HT1080 (cell line): ENCODE results near the gene TSACC. TPM values are rescaled to one million over a fixed set of nuclear protein-coding genes. Genes with fewer than 3 reads are reported as not detected.
A peak's percentile ranks its signal among the peaks of the same experiment; 100 is the strongest.
"Not testable (repeated sequence)": the region's sequence is repeated elsewhere in the genome, so short reads cannot be mapped to it uniquely, and the experiment has no call there.

Experiments
- DNase-seq: peaks from one replicate; pipeline ENCODE4 v3.0.0-alpha.2; 2015; ENCODE audit warnings: low read depth
- total RNA-seq: library from RNA; depleted of rRNA; stranded (reverse); fragments of >200 nt; shearing (Covaris generic); gene quantifications from 2 replicates; pipeline ENCODE4 v1.2.3, GENCODE V29; 2014

Gene TSACC
- total RNA-seq, 1 experiment from 2014 or later, result 0.87 TPM

DNA sequence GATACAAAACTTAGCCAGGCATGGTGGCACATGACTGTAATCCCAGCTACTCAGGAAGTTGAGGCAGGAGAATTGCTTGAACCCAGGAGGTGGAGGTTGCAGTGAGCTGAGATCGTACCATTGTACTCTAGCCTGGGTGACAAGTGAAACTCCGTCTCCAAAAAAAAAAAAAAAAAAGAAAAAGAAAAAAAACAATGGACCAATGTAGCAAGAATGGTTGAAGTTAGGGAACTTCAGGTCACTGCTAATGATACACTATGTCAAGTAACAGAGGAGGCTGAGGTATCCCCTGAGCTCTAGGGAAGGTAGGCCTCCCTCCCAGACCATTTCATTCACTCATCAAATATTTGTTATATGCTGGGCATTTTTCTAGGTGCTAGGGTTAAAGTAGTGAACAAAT is 7.7 kb downstream of the TSACC start:
- not testable (repeated sequence) for DNase-seq

DNA sequence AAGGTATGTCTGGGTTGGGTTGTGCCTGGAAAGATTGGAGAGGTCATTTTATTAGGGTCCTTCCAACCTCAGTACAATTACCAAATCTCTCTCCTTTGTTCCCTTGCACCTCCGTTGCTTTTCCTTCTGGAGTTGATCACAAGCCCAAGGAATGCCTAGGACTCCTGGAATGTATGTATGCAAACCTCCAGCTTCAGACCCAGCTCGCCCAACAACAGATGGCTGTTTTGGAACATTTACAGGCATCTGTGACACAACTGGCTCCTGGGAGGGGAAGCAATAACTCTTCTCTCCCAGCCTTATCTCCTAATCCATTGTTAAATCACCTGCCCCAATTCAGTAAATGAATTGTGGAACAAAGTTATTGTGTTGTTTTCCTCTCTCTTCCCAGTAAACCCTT is 8.3 kb downstream of the TSACC start:
- no peak for DNase-seq

DNA sequence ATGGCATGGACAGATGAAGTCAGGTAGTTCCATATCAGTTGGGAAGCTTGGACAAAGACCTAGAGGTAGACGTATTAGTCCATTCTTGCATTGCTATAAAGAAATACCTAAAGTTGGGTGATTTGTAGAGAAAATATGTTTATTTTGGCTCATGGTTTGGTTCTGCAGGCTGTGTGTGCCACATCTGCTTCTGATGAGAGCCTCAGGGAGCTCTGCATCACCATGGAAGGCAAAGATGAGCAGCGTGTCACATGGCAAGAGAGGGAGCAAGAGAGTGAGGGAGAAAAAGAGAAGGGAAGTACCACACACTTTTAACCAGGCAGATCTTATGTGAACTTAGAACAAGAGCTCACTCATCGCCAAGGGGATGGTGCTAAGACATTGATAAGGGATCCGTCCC is 9.0 kb downstream of the TSACC start:
- no peak for DNase-seq

DNA sequence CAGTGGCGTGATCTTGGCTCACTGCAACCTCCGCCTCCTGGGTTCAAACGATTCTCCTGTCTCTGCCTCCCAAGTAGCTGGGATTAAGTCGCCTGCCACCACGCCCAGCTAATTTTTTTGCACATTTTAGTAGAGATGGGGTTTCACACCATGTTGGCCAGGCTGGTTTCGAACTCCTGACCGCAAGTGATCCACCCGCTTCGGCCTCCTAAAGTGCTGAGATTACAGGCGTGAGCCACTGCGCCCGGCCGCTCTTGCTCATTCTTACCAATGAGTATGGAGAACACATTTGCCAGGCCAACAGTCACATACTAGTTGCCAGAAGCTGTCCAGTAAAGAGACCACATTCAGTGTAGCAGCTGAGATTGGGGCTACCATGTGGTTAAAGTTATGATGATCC is 14.2 kb downstream of the TSACC start:
- not testable (repeated sequence) for DNase-seq

DNA sequence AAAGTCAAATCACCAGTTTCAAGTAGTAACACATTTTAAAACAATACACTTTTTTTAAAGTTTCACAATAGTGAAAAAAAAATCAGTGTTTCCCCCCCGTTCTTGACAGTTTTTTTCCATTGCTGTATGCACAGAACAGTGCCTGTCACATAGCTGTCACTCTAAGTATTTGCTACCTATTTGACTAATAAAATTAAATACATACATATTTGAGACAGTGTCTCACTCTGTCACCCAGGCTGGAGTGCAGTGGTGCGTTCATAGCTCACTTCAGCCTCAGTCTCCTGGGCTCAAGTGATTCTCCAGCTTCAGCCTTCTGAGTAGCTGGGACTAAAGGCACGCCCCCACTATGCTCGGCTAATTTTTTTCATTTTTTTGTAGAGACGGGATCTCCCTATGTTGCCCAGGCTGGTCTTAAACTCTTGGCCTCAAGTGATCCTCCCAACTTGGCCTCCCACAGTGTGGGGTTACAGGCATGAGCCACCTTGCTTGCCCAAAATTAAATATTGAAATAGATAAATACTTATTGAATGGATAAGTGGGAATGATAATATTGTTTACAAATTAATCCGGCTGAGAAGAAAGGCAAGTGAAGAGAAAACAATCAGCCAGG is 18.0 kb downstream of the TSACC start:
- no peak for DNase-seq

DNA sequence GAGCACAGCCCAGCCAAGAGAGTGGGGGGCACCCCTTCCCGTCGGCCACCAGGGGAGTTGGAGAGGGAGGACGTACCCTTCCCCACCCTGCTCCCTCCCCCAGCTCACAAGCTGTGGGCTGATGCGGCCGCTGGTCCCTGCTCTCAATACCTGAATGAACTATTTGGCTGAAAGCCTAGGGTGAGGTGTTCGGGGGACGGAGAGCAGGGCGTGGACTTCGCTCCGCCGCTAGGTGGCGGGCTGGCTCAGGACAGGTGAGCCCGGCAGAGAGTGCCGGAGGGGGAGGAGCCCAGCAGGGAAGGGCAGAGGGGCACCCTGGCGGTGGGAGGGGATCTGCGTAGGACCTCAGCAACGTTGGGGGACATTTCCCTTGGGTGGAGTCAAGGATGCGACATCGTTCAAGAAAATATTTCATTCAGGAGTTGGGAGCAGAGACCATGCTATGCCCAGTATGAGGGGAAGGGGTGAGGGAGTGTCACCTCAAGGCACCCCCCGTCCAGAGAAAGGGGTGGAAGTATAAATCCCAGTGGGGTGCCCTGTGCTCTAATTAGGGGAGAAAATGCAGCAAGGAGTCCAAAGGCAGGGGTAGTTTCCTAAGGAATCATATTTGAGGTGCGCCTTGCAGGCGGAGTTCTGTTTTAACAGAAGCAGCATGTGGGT is 18.7 kb downstream of the TSACC start:
- peak; percentile 26 for DNase-seq

DNA sequence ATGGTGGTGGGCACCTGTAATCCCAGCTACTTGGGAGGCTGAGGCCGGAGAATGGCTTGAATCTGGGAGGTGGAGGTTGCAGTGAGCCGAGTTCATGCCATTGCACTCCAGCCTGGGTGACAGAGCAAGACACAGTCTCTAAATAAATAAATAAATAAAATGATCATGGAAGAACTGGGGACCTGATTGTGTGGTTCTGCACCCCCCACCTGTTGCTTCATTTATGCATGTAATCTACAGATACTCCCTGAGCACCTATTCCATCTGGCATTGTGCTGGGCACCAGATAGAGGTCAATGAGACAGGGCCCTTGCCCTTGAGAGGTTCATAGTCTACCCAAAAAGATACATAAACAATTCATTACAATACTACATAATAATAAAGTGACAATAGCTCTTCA is 19.7 kb downstream of the TSACC start:
- DNase-seq, result no peak

DNA sequence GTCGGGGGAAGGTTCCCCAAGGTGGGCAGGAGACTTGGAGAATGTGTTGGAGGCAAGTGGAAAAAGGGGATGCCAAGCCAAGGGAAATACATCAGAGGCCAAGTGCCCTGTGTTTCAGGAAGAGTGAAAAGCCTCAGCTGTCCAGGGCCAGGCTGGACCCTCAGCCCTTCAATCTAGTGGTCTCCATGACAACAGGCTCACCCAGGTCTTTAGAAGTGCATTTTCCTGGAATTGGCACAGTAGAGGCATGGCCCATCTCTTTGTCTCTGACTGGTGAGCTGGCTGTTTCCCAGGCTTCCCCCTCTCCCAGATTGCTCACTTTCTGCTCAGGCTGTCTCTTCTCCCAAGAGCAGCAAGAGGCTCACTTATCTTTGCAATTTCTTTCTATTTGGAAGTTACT is 20.3 kb downstream of the TSACC start:
- no peak for DNase-seq

DNA sequence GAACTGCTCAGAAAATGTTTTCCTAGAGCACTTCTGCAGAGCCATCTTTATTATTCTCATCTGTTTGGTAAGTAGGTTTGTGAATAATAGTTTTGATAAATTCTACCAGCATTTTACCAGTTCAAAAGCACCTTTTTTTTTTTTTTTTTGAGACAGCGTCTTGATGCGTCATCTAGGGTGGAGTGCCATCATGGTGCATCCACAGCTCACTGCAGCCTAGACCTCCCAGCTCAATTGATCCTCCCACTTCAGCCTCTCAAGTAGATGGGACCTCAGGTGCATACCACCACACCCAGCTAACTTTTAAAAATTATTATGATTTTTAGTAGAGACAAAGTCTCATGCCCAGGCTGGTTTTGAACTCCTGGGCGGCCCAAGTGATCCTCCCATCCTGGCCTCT is 20.9 kb downstream of the TSACC start:
- DNase-seq, result peak; percentile 36

DNA sequence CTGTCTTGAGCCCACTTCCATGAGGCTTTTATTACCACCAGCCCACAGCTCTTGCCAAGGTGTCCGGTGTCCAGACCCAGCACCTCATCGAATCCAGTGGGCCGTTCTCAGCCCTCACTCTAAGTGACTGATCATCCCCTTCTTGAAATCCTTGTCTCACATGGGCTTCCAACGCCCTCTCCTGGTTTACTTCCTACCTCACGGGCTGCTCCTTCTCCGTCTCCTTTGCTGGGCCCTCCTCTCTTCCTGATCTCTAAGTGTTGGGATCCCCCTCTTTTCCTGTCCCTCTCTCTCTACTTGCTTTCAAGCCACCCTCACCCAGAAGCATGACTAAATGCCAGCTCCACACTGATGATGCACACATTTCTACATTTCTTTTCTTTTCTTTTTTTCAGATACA is 21.6 kb downstream of the TSACC start:
- DNase-seq, result no peak

DNA sequence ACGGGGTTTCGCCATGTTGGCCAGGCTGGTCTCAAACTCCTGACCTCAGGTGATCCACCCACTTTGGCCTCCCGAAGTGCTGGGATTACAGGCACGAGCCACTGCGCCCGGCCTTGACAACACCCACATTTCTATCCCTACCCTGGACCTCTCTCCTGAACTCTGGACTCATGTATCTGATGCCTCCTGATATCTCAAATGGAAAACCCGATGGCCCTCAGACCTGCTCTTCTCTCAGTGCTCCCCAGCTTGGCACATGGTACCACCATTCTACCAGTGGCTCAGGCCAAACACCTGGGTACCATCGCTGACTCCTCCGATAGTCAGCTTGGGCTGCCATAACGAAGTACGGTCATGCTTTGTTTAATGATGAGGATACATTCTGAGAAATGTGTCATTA is 22.2 kb downstream of the TSACC start:
- no peak for DNase-seq

DNA sequence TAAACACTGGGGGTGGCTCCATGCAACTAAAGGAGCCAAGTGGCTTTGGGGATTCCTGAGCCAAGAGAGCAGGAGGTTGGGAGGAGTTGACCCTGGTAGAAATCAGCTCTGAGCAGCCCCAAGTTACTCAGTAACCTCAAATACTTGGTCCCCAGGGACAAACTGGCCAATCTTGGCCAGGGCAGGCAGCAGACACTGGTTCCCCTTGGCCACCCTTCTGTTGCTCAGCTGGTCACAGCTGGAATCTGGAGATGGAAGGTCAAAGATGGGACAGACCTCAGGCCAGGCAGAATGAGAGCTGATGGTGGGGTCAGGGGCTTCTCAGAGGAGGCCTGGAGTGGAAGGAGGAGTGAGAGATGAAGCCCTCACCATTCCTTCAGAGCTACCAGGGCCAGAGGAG is 27.4 kb downstream of the TSACC start:
- no peak for DNase-seq

DNA sequence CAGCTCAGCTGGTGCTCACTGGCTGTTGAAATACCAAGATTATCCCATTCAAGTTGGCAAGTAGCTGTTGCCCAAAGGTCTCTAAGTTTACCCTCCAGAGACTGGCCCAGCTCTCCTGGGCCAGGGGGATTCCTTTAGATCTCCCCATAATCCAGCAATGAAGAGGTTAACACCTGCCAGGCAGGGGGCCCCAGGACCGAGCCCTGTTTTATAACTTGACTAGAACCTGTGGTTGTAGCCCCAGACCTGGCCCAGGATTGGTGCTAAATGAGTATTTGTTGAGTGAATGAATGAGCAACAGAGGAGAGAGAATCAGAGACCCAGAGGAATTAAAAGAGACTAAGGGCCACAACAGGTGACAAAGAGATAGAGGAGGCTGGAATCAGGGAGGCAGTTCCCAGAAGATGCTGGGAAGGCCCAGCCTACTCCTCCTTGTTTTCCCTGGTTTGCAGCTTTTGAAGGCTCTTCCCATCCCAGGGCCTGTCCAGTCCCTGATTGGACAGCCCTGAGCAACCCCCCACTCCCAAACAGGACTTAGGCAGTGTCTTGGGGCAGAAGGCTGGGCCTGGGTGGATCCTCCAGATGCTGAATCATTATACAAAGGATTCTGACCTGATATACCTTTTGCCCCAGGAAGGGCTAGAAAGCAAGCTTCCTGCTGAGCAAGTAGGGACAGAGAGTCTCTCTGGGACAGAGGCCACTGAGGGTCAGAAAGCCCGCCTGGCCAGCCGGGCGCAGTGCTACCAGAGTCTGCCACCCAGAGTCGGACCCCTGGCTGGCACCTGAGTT is 28.2 kb downstream of the TSACC start:
- DNase-seq, result no peak

DNA sequence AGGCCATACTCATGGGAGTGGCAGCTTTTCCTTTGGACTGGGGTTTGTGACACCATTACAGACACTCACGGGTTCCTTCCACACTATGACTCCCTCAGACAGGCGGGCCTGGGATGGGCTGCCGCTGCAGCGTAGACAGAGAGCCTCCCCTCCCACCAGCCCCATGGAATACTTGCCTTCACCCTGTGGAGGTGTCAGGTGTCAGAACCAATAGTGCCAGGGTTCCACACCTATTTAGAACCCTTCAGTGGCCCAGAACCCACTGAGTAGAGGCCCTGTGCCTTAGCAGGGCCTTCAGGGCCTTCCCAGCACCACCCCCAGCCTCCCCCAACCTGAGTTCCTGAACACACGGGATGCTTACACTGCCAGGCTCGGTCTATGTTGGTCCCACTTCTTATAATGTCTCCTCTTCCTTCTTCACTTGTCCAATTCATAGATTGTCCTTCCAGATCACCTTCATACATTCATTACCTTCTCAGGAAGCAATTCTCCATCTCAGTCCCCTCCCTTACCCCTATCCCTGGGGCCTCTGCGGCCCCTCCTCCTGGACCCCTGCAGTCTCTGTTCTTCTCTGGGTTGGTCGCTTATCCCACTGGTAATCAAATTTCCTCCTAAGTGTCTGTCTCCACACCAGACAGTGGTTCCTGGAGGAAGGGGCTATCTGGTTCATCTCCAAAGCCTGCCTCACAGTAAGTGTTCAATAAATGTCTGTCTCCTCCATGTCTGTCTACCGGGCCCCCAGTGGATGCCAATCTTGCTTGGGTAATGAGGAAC is 29.2 kb downstream of the TSACC start:
- DNase-seq, result no peak

DNA sequence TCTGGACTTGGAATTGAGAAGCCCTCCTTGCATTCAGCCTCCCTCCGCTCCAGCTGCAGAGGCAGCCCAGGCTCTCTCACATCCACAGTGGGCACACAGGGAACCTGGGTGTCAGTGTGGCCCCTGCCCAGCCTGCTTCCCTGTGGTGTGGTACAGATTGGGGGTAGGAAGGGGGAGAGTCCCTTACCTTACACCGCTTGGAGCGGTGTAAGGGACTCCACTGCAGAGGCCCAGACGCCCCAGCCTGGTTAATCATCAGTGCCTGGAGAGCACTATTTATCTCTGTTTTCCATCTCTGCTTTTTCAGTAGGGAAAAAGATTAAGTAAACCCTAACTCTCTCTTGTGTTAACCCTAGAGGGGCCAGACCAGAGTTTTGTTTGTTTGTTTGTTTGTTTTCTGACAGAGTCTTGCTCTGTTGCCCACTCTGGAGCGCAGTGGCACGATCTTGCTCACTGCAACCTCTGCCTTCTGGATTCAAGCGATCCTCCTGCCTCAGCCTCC is 29.9 kb downstream of the TSACC start:
- no peak for DNase-seq

DNA sequence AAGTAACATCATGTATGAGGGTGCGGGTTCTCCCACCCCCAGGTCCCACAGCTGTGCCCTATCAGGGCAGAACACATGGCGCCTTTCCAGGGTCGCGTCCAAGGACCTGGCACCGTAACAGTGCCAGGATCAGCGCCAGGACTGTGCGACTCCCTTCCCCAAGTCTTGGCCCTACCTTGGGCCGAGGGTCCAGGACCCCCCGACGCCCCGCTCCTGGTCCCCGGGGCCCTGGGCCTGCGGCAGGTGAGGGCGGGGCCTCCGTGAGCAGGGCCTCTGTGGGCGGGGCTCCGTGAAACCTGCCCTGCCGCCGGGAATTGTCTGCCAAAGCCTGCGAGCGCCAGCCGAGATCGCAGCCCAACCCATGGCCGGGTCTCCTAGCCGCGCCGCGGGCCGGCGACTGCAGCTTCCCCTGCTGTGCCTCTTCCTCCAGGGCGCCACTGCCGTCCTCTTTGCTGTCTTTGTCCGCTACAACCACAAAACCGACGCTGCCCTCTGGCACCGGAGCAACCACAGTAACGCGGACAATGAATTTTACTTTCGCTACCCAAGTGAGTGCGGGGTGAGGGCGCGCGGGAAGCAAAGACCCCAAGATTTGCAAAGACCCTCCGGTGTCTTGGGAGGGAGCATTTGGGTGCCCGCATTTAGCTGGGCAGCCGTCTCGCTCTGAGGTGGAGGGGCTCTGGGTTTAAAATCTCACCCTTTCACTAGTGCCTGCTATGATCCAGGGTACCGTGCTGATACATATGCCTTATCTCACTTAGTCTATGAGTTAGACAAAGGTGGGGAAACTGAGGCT is 30.8 kb downstream of the TSACC start, which contains the start of gene RHBG:
Gene RHBG, plus strand, starts transcription at position 323 of the 796 bp plus-strand sequence. Its CDS starts 39 bp downstream, at position 362.
- no peak for DNase-seq

DNA sequence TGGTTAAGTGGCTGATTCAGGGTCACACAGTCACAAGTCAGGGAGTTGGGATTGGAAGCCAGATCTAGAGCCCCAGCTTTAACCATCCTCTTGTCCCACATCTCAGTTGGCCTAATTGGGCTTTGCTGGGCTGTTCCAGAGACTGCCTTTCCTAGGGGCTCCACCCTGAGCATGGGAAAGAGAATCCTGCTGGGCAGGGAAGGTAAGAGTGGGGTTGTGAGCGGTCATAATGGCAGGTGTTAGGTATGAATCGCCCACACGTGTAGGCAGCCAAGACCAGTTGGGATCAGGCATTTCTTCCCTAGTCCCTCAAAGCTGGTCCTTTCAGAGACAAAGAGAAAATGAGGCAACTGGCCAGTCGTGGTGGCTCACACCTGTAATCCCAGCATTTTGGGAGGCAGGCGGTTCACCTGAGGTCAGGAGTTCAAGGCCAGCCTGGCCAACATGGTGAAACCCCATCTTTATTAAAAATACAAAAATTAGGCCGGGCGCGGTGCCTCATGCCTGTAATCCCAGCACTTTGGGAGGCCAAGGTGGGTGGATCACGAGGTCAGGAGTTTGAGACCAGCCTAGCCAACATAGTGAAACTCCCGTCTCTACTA is 31.5 kb downstream of the TSACC start:
- not testable (repeated sequence) for DNase-seq

DNA sequence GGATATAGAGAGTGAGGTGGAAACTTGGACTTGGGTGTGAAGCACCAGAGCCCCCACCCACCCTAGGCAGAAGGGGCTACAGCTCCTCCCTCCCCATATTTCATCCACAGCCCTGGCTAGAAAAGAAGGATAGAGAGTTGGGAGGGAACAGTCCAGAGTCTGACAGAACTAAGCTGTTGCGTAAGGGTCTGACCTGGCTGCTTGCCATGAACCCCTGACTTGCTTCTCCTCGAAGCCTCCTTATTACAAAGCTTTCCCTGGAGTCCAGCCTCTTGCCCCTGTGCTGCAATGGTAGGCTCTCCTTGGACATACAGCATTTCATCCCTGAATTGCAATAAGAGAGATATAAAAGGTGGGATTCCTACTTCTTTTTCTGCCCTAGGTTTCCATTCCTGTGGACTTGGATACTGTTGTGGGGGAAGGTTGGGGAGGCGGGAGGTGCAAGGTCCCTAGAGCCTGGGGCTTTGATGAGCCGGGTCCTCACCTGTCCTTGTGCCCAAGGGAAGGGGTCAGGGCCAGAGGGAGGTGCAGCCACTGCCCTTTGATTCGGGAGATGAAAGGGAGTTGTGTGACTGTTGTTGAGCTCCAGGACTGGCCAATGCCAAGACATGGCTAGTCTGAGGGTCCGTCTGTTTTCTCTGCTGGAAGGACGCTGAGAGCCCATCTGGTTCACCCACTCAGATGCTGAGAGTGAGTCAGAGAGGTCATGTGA is 33.4 kb downstream of the TSACC start:
- DNase-seq, result peak; percentile 37

DNA sequence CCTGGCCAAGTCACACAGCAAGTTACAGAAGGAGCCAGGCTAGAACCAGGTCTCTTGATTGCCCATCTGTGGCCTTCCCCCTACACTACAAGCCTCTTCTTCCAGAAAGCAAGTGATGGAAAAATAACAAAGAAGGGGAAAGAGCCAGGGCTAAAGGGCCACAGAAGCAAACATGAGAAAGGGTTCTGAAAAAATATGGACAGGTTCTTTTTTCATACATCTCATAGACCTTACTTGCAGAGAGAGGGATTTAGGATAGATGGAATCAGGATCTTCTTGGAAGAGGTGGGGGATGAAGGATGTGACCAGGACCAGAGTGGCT is 33.9 kb downstream of the TSACC start:
- no peak for DNase-seq

DNA sequence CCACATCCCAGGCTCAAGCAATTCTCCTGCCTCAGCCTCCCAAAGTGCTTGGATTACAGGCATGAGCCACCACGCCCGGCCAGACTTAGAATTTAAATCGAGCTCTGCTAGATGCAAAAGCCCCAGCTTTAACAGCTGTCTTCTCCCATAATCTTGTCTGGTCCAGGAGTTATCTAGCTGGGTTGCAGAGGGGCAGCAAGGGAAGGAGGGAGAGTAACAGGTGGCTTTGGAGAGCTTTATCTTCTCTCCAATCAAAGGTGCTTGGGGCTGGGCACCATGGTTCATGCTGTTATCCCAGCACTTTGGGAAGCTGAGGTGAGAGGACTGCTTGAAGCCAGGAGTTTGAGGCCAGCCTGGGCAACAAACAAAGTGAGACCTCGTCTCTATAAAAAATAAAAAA is 34.5 kb downstream of the TSACC start:
- DNase-seq, result no peak
